Gastroesophageal sphincter (tissue), 4 donors: Measurements from ENCODE around the gene C11orf71. TPM values are rescaled to one million over a fixed set of nuclear protein-coding genes. Genes with fewer than 3 reads are reported as not detected.

ENCODE experiments used
- ATAC-seq: fragments of 150-250 bp; one replicate; pipeline ENCODE4 v1.9.1; 2016; ENCODE audit warnings: mild to moderate bottlenecking, moderate library complexity
- H3K27ac ChIP-seq, 4 donors: fragments of 200-600 bp; sonication (generic) in 3 of 4; 1 replicate in 3 of 4; 2 replicates in 1 of 4; pipeline ENCODE4 v1.5.1; 2016 to 2019
- H3K27me3 ChIP-seq: fragments of 200-600 bp; sonication (generic); one replicate; pipeline ENCODE4 v1.5.1; 2019
- H3K36me3 ChIP-seq, 2 donors: fragments of 200-600 bp; sonication (generic); one replicate each; pipeline ENCODE4 v1.5.1; 2019; ENCODE audit warnings: control low read depth in 1 of 2
- H3K4me1 ChIP-seq, 3 donors: fragments of 200-600 bp; sonication (generic); 1 replicate in 2 of 3; 2 replicates in 1 of 3; pipeline ENCODE4 v1.5.1; 2016 to 2019; ENCODE audit warnings: control low read depth in 2 of 3
- H3K4me3 ChIP-seq, 2 donors: fragments of 200-600 bp; sonication (generic); one replicate each; pipeline ENCODE4 v1.5.1; 2019; ENCODE audit warnings: mild to moderate bottlenecking in 1 of 2, moderate library complexity in 1 of 2
- H3K9me3 ChIP-seq, 3 donors: fragments of 200-600 bp; sonication (generic); one replicate each; pipeline ENCODE4 v1.5.1; 2017 to 2019; ENCODE audit warnings: control low read depth in 2 of 3
- CTCF ChIP-seq, 4 experiments: fragments of 200-600 bp in 2 of 4; fragments of 450-650 bp in 2 of 4; sonication (generic) in 1 of 4; IDR thresholded peaks; one replicate each; pipeline ENCODE4 v1.5.1; 2017 to 2019; ENCODE audit warnings: antibody characterized with exemption in 4 of 4, mild to moderate bottlenecking in 2 of 4, moderate library complexity in 2 of 4
- EP300 ChIP-seq: sonication (generic); formaldehyde crosslinking; IDR thresholded peaks from one replicate; pipeline ENCODE4 v1.6.1; 2017; ENCODE audit warnings: antibody characterized with exemption, mild to moderate bottlenecking
- POLR2A ChIP-seq, 2 donors: fragments of 450-650 bp; IDR thresholded peaks; one replicate each; pipeline ENCODE4 v1.6.1; 2017; ENCODE audit warnings: antibody characterized with exemption in 2 of 2, mild to moderate bottlenecking in 2 of 2, moderate library complexity in 1 of 2
- POLR2AphosphoS5 ChIP-seq: sonication (generic); formaldehyde crosslinking; IDR thresholded peaks from one replicate; pipeline ENCODE4 v1.6.1; 2017; ENCODE audit warnings: antibody characterized with exemption
- WGBS, 2 donors: methylation state at CpG; one replicate each; pipeline ENCODE4 v1.1.5; 2018; ENCODE audit warnings: low coverage in 1 of 2; 5-methylcytosine and 5-hydroxymethylcytosine counted together
- total RNA-seq, 4 donors: library from RNA; depleted of rRNA; stranded (reverse); fragments of >200 nt; gene quantifications; one replicate each; pipeline ENCODE4 v1.1.0, GENCODE V29; 2016

C11orf71 gene
- total RNA-seq, 4 donors from 2014 or later = 4.5 to 12.8 (median 5.3) TPM

GRCh38 chr11:114426280-114426679, 26.0 kb upstream of the C11orf71 start:
- no peak overlapping the region for H3K4me3 ChIP-seq
- H3K27ac ChIP-seq = no peak overlapping the region
- 40 to 80% methylated on average over 1 of the region's 4 CpGs for WGBS, 2 donors
- H3K4me1 ChIP-seq = no peaks in the 10 kb centered on the region
- no peaks in the 10 kb centered on the region for H3K27me3 ChIP-seq
- peaks cover 0 to 10% of the 10 kb centered on the region in 2 donors for H3K36me3 ChIP-seq
- TF ChIP-seq EP300 (no peak), POLR2A (IDR thresholded peaks at IDR 0.05) (no peak), CTCF (IDR thresholded peaks at IDR 0.05) (no peak), POLR2AphosphoS5 (no peak)
- no peaks in the 10 kb centered on the region for H3K9me3 ChIP-seq
- no peak for ATAC-seq

- Histone ChIP-seq H3K4me1 (no peaks in the 10 kb centered on the region), H3K27ac (no peak overlapping the region), H3K9me3 (no peaks in the 10 kb centered on the region), H3K27me3 (no peaks in the 10 kb centered on the region), H3K36me3 (peaks cover 0 to 14% of the 10 kb centered on the region in 2 donors), H3K4me3 (no peak overlapping the region)
- TF ChIP-seq POLR2AphosphoS5 = no peak
- no peak for ATAC-seq
These were observed 16.2 kb upstream of the C11orf71 start for GRCh38 chr11:114416441-114416961.

- WGBS, 2 donors = 89 to 95% methylated on average over 10 of the region's 10 CpGs
- Histone ChIP-seq H3K4me3 (no peak overlapping the region), H3K4me1 (no peaks in the 10 kb centered on the region), H3K27me3 (no peaks in the 10 kb centered on the region), H3K9me3 (no peaks in the 10 kb centered on the region), H3K36me3 (peaks cover 0 to 31% of the 10 kb centered on the region in 2 donors), H3K27ac (no peak overlapping the region)
- ATAC-seq = no peak
- TF ChIP-seq EP300 (no peak), POLR2A (IDR thresholded peaks at IDR 0.05) (no peak), POLR2AphosphoS5 (no peak), CTCF (IDR thresholded peaks at IDR 0.05) (no peak)
These were observed 13.6 kb upstream of the C11orf71 start for GRCh38 chr11:114413958-114414357.

GRCh38 chr11:114412946-114413345, 12.6 kb upstream of the C11orf71 start:
- H3K36me3 ChIP-seq = peaks cover 0 to 40% of the 10 kb centered on the region in 2 donors
- no peak overlapping the region for H3K4me3 ChIP-seq
- H3K4me1 ChIP-seq = no peaks in the 10 kb centered on the region
- whole genome bisulfite sequencing, 2 donors = 85 to 100% methylated on average over 1 to 3 of the region's 4 CpGs
- TF ChIP-seq CTCF (IDR thresholded peaks at IDR 0.05) = no peak
- no peak for TF ChIP-seq POLR2AphosphoS5
- no peaks in the 10 kb centered on the region for H3K9me3 ChIP-seq
- H3K27ac ChIP-seq = no peak overlapping the region
- no peak for ATAC-seq
- H3K27me3 ChIP-seq = no peaks in the 10 kb centered on the region

GRCh38 chr11:114401311-114401710, 1.0 kb upstream of the C11orf71 start:
- no peak for ATAC-seq
- H3K27me3 ChIP-seq = no peaks in the 10 kb centered on the region
- H3K36me3 ChIP-seq = peaks cover 0 to 8% of the 10 kb centered on the region in 2 donors
- WGBS, 2 donors = 3 to 5% methylated on average over 4 of the region's 4 CpGs
- no peak for TF ChIP-seq POLR2A (IDR thresholded peaks at IDR 0.05)
- no peak for TF ChIP-seq CTCF (IDR thresholded peaks at IDR 0.05)
- TF ChIP-seq POLR2AphosphoS5 = no peak
- TF ChIP-seq EP300 = no peak
- peak overlapping the region; percentile 90 to 97 (median 96) for H3K27ac ChIP-seq
- peaks cover 6 to 67% (median 15%) of the 10 kb centered on the region in 3 donors for H3K4me1 ChIP-seq
- peak overlapping the region; percentile 54 to 75 for H3K4me3 ChIP-seq
- no peaks in the 10 kb centered on the region for H3K9me3 ChIP-seq
